K562 (cell line): ENCODE results near the gene RNASE13. TPM values are rescaled to one million over a fixed set of nuclear protein-coding genes. Genes with fewer than 3 reads are reported as not detected.

Experiments
- CCAR2 ChIP-seq: fragments of 200-400 bp; formaldehyde crosslinking; IDR thresholded peaks from 2 replicates; pipeline ENCODE4 v1.6.1; 2017; ENCODE audit warnings: mild to moderate bottlenecking, low read depth, low read length
- CXXC5 ChIP-seq: fragments of 250-450 bp; sonication (Bioruptor Pico); IDR thresholded peaks from 2 replicates; pipeline ENCODE4 v1.8.0; 2022; ENCODE audit warnings: inconsistent platforms, mild to moderate bottlenecking, moderate library complexity
- EGR1 ChIP-seq: fragments of 450-650 bp; conservative IDR thresholded peaks from 2 replicates; pipeline ENCODE4 v1.6.1; 2017; ENCODE audit warnings: mild to moderate bottlenecking
- HSF4 ChIP-seq: fragments of 250-450 bp; sonication (Bioruptor Pico); IDR thresholded peaks from 2 replicates; pipeline ENCODE4 v2.1.2; 2022; ENCODE audit warnings: mild to moderate bottlenecking, moderate library complexity, borderline replicate concordance
- KDM5B ChIP-seq: fragments of 200-600 bp; sonication (generic); IDR thresholded peaks from 2 replicates; pipeline ENCODE4 v1.6.1; 2012; ENCODE audit warnings: low read depth, mild to moderate bottlenecking, moderate library complexity, low read length, control low read depth, inconsistent platforms; ENCODE audit not compliant: insufficient replicate concordance
- MYC ChIP-seq, 2 experiments: fragments of 250-450 bp in 1 of 2; sonication (Bioruptor Pico) in 1 of 2; IDR thresholded peaks; 2 replicates each; pipeline versions ENCODE4 v1.5.1 to v1.6.1; 2012 to 2021; ENCODE audit warnings: low read depth in 2 of 2, borderline replicate concordance in 1 of 2, improper control_type of control experiment in 1 of 2, low read length in 1 of 2, mild to moderate bottlenecking in 1 of 2, moderate library complexity in 1 of 2
- PML ChIP-seq: IDR thresholded peaks from 2 replicates; pipeline ENCODE4 v1.6.1; 2012; ENCODE audit warnings: low read length, inconsistent platforms
- RB1 ChIP-seq: fragments of 450-650 bp; IDR thresholded peaks from 2 replicates; pipeline ENCODE4 v1.6.1; 2017; ENCODE audit warnings: low read depth, mild to moderate bottlenecking
- REST ChIP-seq, 2 experiments: fragments of 450-650 bp; formaldehyde crosslinking in 1 of 2; IDR thresholded peaks; 2 replicates each; pipeline versions ENCODE4 v1.4.0 to v1.6.1; 2014 to 2020; ENCODE audit warnings: mild to moderate bottlenecking in 2 of 2, borderline replicate concordance in 1 of 2, low read depth in 1 of 2
- SUPT5H ChIP-seq: fragments of 450-650 bp; IDR thresholded peaks from 2 replicates; pipeline ENCODE4 v1.6.1; 2016
- TAF1 ChIP-seq: IDR thresholded peaks from 2 replicates; pipeline ENCODE4 v1.6.1; 2011; ENCODE audit warnings: mild to moderate bottlenecking, low read length, moderate library complexity; ENCODE audit not compliant: insufficient read depth, control insufficient read depth, severe bottlenecking; ENCODE audit errors: extremely low read depth
- ZBTB1 ChIP-seq: sonication (generic); formaldehyde crosslinking; IDR thresholded peaks from 2 replicates; pipeline ENCODE4 v1.8.1; 2023; ENCODE audit warnings: missing genetic modification reagents, low read depth, mild to moderate bottlenecking, borderline replicate concordance
- ZFX ChIP-seq: sonication (generic); formaldehyde crosslinking; IDR thresholded peaks from 2 replicates; pipeline ENCODE4 v1.8.0; 2022; ENCODE audit warnings: mild to moderate bottlenecking, missing genetic modification reagents, moderate library complexity
- ZNF232 ChIP-seq: sonication (generic); formaldehyde crosslinking; IDR thresholded peaks from 2 replicates; pipeline ENCODE4 v1.8.0; 2022; ENCODE audit warnings: mild to moderate bottlenecking, missing genetic modification reagents
- ZNF512 ChIP-seq: IDR thresholded peaks from 2 replicates; pipeline ENCODE4 v1.6.1; 2016; ENCODE audit warnings: missing genetic modification characterization, missing compliant biosample characterization
- ZNF586 ChIP-seq: fragments of 450-650 bp; formaldehyde crosslinking; conservative IDR thresholded peaks from 2 replicates; pipeline ENCODE4 v1.4.0; 2020; ENCODE audit warnings: mild to moderate bottlenecking, moderate library complexity
- polyA plus RNA-seq, 8 experiments: library from polyadenylated mRNA; depleted of rRNA in 4 of 8; stranded (reverse) in 5 of 8; unstranded in 3 of 8; fragments of >200 nt; fragmentation: Nextera tagmentation in 2 of 8; fragmentation: Illumina TruSeq in 1 of 8; extraction: Ambion mirVana in 2 of 8; extraction: Trizol in 1 of 8; gene quantifications; 2 replicates each; pipeline versions ENCODE4 v1.2.1 to v1.2.3, GENCODE V29; 2011 to 2014; ENCODE audit warnings: inconsistent platforms in 1 of 8, missing spikeins in 1 of 8
- total RNA-seq, 7 experiments: library from RNA; depleted of rRNA in 6 of 7; stranded (reverse); fragments of >200 nt in 6 of 7; fragmentation: Illumina TruSeq in 2 of 7; extraction: Trizol in 2 of 7; gene quantifications; 2 replicates each; pipeline versions ENCODE4 v1.2.1 to v1.2.3, GENCODE V29; 2011 to 2021; ENCODE audit warnings: low replicate concordance in 1 of 7

RNASE13 gene
- total and polyA plus RNA-seq, 9 of the 15 experiments (the other 6 are each of a cell fraction or from before 2014, with no cell fraction given), result not detected

DNA sequence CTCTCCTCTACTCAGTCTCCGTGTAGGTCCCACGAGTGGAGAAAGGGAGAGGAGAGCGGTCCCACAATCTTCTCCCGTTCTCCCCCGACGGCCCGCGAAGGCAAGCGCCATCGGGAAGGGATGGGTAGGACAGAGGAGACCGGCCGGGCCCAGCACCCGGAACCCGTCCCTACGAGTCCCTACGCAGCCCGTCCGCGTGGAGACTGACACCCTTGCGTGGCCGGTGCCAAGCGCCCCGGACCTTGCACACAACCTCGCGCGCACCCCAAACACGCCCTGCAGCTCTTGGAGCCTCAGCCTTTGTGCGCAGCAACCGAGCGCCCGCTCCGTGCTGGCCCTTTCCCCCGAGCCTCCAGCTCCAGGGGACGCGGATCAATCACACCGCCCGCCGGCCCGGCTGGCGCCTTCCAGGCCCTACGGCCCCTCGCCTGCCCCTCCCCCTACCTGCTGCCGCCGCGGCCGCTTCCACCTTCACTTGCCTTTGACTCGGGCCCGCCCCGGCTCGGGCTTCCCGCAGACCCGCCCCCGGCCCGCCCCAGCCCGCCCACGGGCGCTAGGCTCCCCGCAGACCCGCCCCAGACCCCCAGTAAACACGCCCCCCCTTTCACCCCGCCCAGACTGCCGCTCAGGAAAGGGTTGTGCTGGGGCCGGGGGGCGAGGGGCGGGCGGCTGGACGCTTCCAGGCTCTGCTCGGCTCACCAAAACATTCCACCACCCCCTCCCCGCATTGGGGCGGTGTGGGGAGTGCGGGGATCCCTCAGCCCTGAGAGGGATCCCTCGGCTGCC lies 9.8 kb downstream of the RNASE13 start, which contains the start of gene NDRG2 (continued):
- TF ChIP-seq RB1 (peak; percentile 49; the same call in 1 of the 2 replicates), HSF4 (CRISPR knock-in tag) (no peak), KDM5B (no peak), REST (IDR thresholded peaks at IDR 0.05; ENCODE audit: borderline replicate concordance) (no peak), REST (CRISPR knock-in tag; IDR thresholded peaks at IDR 0.05; ENCODE audit: low read depth) (peak; percentile 68; the same call in 1 of the 2 replicates), MYC (IDR thresholded peaks at IDR 0.05; ENCODE audit: low read depth, low read length) (peak; percentile 53; the same call in 1 of the 2 replicates), MYC (CRISPR knock-in tag; IDR thresholded peaks at IDR 0.05; ENCODE audit: borderline replicate concordance, low read depth) (no peak; the same call in 1 of the 2 replicates), ZFX (CRISPR knock-in tag) (peak; percentile 80), EGR1 (0 out of 2 replicates have a peak, but pooled peaks have one; percentile 15), ZNF586 (CRISPR knock-in tag) (no peak), TAF1 (peak; percentile 45), CCAR2 (no peak), CXXC5 (CRISPR knock-in tag) (peak; percentile 62), SUPT5H (peak; percentile 52; the same call in 1 of the 2 replicates), ZNF512 (tag) (no peak), ZBTB1 (no peak), ZNF232 (CRISPR knock-in tag) (no peak), PML (no peak)
